Gastrocnemius medialis (tissue), 4 donors: ENCODE data around the gene TK2.

ENCODE experiments used
- POLR2A ChIP-seq, 2 donors: fragments of 450-650 bp; IDR thresholded peaks; one replicate each; pipeline ENCODE4 v1.6.1; 2017; ENCODE audit warnings: antibody characterized with exemption in 2 of 2, mild to moderate bottlenecking in 2 of 2, moderate library complexity in 2 of 2
- TF ChIP-seq, protein P1 (sequence below), 5 experiments: fragments of 450-650 bp in 3 of 5; fragments of 200-600 bp in 2 of 5; sonication (generic) in 2 of 5; IDR thresholded peaks in 4 of 5; conservative IDR thresholded peaks in 1 of 5; 1 replicate in 4 of 5; 2 replicates in 1 of 5; pipeline ENCODE4 v1.5.1; 2016 to 2019; ENCODE audit warnings: antibody characterized with exemption in 5 of 5, mild to moderate bottlenecking in 3 of 5, moderate library complexity in 3 of 5

GRCh38 chr16:66502020-66502913, 47.7 kb downstream of the TK2 start:
- TF ChIP-seq, protein P1, sequence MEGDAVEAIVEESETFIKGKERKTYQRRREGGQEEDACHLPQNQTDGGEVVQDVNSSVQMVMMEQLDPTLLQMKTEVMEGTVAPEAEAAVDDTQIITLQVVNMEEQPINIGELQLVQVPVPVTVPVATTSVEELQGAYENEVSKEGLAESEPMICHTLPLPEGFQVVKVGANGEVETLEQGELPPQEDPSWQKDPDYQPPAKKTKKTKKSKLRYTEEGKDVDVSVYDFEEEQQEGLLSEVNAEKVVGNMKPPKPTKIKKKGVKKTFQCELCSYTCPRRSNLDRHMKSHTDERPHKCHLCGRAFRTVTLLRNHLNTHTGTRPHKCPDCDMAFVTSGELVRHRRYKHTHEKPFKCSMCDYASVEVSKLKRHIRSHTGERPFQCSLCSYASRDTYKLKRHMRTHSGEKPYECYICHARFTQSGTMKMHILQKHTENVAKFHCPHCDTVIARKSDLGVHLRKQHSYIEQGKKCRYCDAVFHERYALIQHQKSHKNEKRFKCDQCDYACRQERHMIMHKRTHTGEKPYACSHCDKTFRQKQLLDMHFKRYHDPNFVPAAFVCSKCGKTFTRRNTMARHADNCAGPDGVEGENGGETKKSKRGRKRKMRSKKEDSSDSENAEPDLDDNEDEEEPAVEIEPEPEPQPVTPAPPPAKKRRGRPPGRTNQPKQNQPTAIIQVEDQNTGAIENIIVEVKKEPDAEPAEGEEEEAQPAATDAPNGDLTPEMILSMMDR (IDR thresholded peaks at IDR 0.05 in 4 of 5, conservative IDR thresholded peaks at IDR 0.05 in 1 of 5), result no peak
- no peak for TF ChIP-seq POLR2A (IDR thresholded peaks at IDR 0.05)
